ENCODE results near the gene UPF1.

The UPF1 gene

DNA sequence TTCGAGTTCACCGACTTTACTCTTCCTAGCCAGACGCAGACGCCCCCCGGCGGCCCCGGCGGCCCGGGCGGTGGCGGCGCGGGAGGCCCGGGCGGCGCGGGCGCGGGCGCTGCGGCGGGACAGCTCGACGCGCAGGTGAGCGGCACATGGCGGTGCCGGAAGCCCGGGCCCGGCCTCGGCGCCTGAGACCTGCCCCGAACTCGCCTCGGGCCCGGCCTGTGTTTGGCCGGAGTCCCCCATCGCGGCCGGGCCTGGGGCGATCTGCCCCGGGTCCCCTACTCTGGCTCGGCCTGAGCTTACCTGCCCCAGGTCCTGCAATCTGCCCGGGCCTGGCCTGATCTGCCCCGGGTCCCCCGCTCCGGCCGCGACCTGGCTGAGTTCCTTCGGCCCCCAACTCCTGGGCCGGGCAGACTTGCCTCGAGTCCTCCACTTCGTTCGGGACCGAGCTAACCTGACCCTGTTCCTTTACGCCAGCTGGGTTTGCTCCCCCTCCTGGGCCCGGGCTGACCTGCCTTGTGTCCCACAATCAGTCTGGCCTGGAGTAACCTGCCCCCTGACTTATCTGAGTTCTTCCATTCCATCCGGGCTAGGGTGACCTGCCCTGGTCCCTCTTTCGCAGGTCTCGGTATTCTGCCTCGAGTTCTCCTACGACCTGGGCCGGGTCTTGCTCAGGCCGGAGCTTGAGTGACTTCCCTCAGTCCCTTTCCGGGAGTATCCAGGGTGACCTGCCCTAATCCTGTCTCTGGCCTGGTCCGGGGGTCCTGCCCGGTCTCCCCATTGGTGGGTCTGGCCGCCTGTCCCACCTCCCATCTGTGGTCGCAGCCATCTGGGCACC is 764 bp downstream of the UPF1 start:
- Histone ChIP-seq H3K9me3 (no peaks in the 10 kb centered on the region), H3K27me3 (no peaks in the 10 kb centered on the region), H3K4me3 (ENCODE audit: low read depth, low read length) (peak overlapping the region; percentile 91), H3K36me3 (peaks cover 17% of the 10 kb centered on the region), H3K4me1 (peaks cover 2% of the 10 kb centered on the region; the same call in 1 of the 2 replicates)
- TF ChIP-seq, protein P1, sequence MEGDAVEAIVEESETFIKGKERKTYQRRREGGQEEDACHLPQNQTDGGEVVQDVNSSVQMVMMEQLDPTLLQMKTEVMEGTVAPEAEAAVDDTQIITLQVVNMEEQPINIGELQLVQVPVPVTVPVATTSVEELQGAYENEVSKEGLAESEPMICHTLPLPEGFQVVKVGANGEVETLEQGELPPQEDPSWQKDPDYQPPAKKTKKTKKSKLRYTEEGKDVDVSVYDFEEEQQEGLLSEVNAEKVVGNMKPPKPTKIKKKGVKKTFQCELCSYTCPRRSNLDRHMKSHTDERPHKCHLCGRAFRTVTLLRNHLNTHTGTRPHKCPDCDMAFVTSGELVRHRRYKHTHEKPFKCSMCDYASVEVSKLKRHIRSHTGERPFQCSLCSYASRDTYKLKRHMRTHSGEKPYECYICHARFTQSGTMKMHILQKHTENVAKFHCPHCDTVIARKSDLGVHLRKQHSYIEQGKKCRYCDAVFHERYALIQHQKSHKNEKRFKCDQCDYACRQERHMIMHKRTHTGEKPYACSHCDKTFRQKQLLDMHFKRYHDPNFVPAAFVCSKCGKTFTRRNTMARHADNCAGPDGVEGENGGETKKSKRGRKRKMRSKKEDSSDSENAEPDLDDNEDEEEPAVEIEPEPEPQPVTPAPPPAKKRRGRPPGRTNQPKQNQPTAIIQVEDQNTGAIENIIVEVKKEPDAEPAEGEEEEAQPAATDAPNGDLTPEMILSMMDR (IDR thresholded peaks at IDR 0.05; ENCODE audit: low read depth, low read length): peak; percentile 38
- no peak for DNase-seq

DNA sequence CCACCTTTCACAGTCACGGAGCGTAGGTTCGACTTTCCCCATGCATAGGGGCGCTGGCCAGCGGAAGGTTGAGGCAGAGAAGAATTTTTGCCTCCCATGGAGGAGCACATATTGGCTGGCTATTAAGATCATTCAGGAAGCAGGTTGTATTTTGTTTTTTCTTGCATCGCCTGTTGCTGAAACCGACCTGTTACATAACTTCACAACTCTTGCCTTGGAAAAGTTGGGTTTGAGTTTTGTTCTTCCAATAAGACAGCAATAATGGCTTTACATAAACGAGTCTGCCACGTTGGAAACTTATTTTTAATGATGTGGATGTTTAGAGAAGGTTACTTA is 1.4 kb downstream of the UPF1 start:
- H3K36me3 ChIP-seq: peaks cover 20% of the 10 kb centered on the region
- peaks cover 2% of the 10 kb centered on the region; the same call in 1 of the 2 replicates for H3K4me1 ChIP-seq
- H3K4me3 ChIP-seq (ENCODE audit: low read depth, low read length): peak overlapping the region; percentile 91
- TF ChIP-seq, protein P1 (IDR thresholded peaks at IDR 0.05; ENCODE audit: low read depth, low read length): no peak
- no peaks in the 10 kb centered on the region for H3K9me3 ChIP-seq
- no peak for DNase-seq
- no peaks in the 10 kb centered on the region for H3K27me3 ChIP-seq

DNA sequence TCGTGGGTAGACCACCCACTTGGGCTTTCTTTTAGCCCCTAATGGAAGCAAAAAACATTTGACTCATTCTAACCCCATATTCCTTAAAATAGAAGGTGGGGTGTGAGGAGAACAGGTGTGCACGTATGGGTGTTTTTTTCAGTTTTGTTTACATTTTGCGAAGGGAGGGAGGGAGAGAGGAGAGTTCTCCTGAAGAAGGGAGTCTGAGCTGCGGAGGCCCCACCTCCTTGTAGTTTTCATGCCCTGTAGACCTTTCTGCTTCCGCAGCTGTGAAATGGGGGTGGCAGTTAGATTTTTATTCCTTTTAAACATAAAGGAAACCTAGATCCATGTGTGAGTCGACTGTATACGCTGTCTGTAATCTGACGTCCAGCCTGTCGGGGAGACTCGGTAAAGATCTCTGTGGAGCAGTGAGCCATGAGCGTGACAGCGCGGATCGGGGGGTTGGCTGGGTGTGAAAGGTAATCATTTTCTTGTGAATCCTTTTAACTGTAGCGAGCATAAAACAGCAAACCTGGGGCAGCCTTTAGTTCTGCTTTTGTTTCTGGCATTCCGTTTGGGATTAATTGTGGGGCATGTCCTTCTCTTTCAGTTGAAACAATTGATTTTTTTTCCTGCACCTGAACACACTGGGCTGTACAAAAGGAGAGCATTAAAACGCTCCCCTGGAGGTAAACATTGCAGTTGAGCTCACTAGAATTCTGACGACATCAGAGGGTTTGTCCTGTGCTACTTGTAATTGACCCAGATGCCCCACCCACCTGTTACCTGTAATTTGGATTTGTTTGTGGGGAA is 2.3 kb downstream of the UPF1 start:
- Histone ChIP-seq H3K36me3 (peaks cover 29% of the 10 kb centered on the region), H3K4me3 (ENCODE audit: low read depth, low read length) (peak overlapping the region; percentile 91), H3K27me3 (no peaks in the 10 kb centered on the region), H3K4me1 (peaks cover 2% of the 10 kb centered on the region; the same call in 1 of the 2 replicates), H3K9me3 (no peaks in the 10 kb centered on the region)
- no peak for DNase-seq
- TF ChIP-seq, protein P1 (IDR thresholded peaks at IDR 0.05; ENCODE audit: low read depth, low read length): no peak

DNA sequence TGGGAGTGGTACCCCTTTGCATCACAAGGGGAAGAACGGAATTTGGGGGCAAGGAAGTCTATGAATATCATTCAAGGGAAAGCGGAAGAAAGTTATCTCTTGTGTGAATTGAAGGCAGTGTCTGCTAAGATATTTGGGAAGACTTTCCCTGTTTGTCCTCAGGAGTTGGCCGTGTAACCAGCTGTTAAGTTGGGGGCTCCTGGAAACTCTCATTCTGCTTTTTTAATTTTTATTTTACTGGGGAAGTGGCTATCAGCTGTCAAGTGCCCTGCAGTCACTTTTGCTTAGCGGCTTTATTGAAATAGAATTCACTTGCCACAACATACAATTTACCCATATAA is 2.9 kb downstream of the UPF1 start:
- H3K27me3 ChIP-seq: no peaks in the 10 kb centered on the region
- H3K9me3 ChIP-seq: no peaks in the 10 kb centered on the region
- H3K4me3 ChIP-seq (ENCODE audit: low read depth, low read length): no peak overlapping the region
- H3K36me3 ChIP-seq: peaks cover 33% of the 10 kb centered on the region
- peaks cover 2% of the 10 kb centered on the region; the same call in 1 of the 2 replicates for H3K4me1 ChIP-seq
- TF ChIP-seq, protein P1 (IDR thresholded peaks at IDR 0.05; ENCODE audit: low read depth, low read length): no peak
- no peak for DNase-seq

DNA sequence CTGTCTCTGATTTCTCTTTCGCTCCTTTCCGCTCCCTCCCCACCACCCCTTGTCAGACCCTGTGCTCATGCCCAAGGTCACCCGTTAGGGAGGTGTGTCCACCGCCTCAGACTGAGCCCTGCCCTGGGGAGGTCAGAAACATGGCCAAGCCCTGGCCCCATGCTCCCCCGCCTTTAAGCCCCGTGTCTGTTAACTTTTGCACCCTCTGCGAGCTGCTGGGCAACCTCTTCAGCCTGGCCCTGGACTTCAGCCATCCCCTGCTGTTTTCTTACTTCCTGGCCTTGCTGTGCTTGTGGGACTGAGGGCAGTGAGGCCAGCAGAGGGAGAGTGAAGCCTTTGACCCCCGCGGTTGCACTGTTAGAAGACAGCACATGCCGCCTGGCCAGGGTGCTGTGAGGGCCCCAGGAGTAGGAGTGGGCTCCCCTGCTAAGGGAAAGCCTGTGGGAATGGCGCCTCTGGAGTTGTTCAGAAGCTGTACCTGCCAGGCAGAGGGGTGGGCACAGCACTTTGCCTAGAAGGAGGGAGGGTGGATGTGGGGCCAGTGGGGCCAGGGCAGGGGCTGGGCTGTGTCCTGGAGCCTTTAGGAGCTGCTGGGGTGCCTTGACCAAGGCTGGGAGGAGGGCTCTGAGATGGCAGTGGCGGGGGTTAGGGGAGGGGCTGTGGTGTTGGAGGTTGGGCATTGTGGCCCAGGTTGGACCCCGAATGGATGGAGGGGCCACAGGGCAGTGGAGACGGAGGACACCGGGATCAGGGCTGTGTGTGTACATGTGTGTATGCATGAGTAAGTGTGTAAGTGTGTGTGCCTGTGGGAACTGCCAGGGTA is 7.9 kb downstream of the UPF1 start:
- DNase-seq: no peak
- H3K36me3 ChIP-seq: peaks cover 27% of the 10 kb centered on the region
- H3K27me3 ChIP-seq: no peaks in the 10 kb centered on the region
- no peaks in the 10 kb centered on the region for H3K4me1 ChIP-seq
- H3K4me3 ChIP-seq (ENCODE audit: low read depth, low read length): no peak overlapping the region
- no peaks in the 10 kb centered on the region for H3K9me3 ChIP-seq
- TF ChIP-seq, protein P1 (IDR thresholded peaks at IDR 0.05; ENCODE audit: low read depth, low read length): no peak

Measured in BE2C (cell line).